Measurements from ENCODE around the gene ARHGEF19. TPM values are rescaled to one million over a fixed set of nuclear protein-coding genes. Genes with fewer than 3 reads are reported as not detected.

The ARHGEF19 gene
- total and polyA plus RNA-seq, 2 of the 13 experiments (the other 11 are each of a cell fraction or from before 2014, with no cell fraction given): 1.7 to 1.8 TPM

DNA sequence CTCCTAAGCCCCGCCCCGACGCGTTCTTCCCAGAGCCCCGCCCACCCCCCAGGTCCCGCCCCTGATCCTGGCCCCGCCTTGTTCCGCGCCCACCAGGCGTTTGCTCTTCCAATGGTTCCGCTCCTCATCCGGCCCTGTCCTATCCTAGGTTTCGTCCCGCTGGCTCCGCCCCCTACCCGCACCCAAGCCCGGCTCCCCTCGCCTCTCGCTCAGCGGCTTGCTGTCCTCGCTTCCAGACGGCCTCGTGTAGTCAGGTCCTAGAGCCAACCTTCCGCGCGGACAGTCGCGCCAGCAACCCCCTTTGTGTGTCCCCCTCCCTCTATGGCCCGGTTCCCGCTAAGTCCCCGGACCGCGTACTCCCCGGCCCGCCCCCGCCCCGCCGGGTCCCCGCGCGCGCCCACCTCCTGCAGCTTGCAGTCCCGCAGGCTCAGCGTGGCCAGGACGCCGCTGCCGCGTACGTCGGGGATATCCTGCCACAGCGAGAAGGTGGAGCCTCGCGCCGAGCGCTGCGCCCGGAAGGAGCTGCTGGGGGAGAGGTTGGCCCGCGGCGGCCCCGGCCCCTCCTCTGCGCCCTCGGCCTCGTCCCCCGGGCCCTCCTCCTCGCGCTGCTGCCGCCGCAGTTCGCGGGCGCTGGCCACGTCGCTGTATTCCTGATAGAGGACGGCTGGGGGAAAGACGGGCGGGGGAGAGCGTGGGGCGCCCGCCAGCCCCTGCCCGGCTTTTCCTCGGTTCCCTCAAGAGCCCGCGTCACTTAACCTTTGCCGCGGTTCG lies 5.7 kb downstream of the ARHGEF19 start (continued):
- TF ChIP-seq, protein P1, sequence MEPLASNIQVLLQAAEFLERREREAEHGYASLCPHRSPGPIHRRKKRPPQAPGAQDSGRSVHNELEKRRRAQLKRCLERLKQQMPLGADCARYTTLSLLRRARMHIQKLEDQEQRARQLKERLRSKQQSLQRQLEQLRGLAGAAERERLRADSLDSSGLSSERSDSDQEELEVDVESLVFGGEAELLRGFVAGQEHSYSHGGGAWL (CRISPR knock-in tag; IDR thresholded peaks at IDR 0.05): peak; percentile 25; the same call in 1 of the 2 replicates
- TF ChIP-seq ZNF746 (CRISPR knock-in tag; IDR thresholded peaks at IDR 0.05) (0 out of 2 replicates have a peak, but pooled peaks have one; percentile 66), PHF8 (CRISPR knock-in tag; IDR thresholded peaks at IDR 0.05) (peak; percentile 43; the same call in 1 of the 2 replicates), GLI4 (CRISPR knock-in tag; IDR thresholded peaks at IDR 0.05; ENCODE audit: borderline replicate concordance) (0 out of 2 replicates have a peak, but pooled peaks have one; percentile 44), ZNF761 (CRISPR knock-in tag; conservative IDR thresholded peaks at IDR 0.05) (no peak), BCL6 (CRISPR knock-in tag; IDR thresholded peaks at IDR 0.05) (no peak), HNRNPUL1 (IDR thresholded peaks at IDR 0.05; ENCODE audit: low read depth, low read length) (no peak), MTA3 (CRISPR knock-in tag; IDR thresholded peaks at IDR 0.05) (no peak), NCOA2 (CRISPR knock-in tag; IDR thresholded peaks at IDR 0.05) (no peak), POLR2AphosphoS5 (IDR thresholded peaks at IDR 0.05; ENCODE audit: low read depth, low read length) (peak; percentile 89), ARID2 (CRISPR knock-in tag; IDR thresholded peaks at IDR 0.05; ENCODE audit: borderline replicate concordance) (no peak), HNF4A (CRISPR knock-in tag; IDR thresholded peaks at IDR 0.05) (no peak), SOX5 (CRISPR knock-in tag; IDR thresholded peaks at IDR 0.05; ENCODE audit: borderline replicate concordance) (no peak), SMARCE1 (IDR thresholded peaks at IDR 0.05; ENCODE audit: borderline replicate concordance) (no peak), ZNF121 (CRISPR knock-in tag; IDR thresholded peaks at IDR 0.05) (peak; percentile 84; the same call in 1 of the 2 replicates), RXRA (CRISPR knock-in tag; IDR thresholded peaks at IDR 0.05) (no peak), ONECUT2 (CRISPR knock-in tag; IDR thresholded peaks at IDR 0.05) (no peak), HOXA3 (CRISPR knock-in tag; IDR thresholded peaks at IDR 0.05) (peak; percentile 67), MAFF (IDR thresholded peaks at IDR 0.05; ENCODE audit: low read depth, low read length) (no peak), DNMT1 (CRISPR knock-in tag; IDR thresholded peaks at IDR 0.05) (0 out of 2 replicates have a peak, but pooled peaks have one; percentile 61), NFATC3 (CRISPR knock-in tag; IDR thresholded peaks at IDR 0.05) (no peak)
- TF ChIP-seq, protein P2, sequence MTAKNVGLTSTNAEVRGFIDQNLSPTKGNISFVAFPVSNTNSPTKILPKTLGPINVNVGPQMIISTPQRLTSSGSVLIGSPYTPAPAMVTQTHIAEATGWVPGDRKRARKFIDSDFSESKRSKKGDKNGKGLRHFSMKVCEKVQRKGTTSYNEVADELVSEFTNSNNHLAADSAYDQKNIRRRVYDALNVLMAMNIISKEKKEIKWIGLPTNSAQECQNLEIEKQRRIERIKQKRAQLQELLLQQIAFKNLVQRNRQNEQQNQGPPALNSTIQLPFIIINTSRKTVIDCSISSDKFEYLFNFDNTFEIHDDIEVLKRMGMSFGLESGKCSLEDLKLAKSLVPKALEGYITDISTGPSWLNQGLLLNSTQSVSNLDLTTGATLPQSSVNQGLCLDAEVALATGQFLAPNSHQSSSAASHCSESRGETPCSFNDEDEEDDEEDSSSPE (CRISPR knock-in tag; IDR thresholded peaks at IDR 0.05): peak; percentile 27; the same call in 1 of the 2 replicates
- TF ChIP-seq, protein P3, sequence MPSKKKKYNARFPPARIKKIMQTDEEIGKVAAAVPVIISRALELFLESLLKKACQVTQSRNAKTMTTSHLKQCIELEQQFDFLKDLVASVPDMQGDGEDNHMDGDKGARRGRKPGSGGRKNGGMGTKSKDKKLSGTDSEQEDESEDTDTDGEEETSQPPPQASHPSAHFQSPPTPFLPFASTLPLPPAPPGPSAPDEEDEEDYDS (CRISPR knock-in tag; IDR thresholded peaks at IDR 0.05): peak; percentile 85
- TF ChIP-seq, protein P4, sequence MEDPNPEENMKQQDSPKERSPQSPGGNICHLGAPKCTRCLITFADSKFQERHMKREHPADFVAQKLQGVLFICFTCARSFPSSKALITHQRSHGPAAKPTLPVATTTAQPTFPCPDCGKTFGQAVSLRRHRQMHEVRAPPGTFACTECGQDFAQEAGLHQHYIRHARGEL (CRISPR knock-in tag; IDR thresholded peaks at IDR 0.05): no peak
- TF ChIP-seq, protein P5, sequence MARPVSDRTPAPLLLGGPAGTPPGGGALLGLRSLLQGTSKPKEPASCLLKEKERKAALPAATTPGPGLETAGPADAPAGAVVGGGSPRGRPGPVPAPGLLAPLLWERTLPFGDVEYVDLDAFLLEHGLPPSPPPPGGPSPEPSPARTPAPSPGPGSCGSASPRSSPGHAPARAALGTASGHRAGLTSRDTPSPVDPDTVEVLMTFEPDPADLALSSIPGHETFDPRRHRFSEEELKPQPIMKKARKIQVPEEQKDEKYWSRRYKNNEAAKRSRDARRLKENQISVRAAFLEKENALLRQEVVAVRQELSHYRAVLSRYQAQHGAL (CRISPR knock-in tag; IDR thresholded peaks at IDR 0.05; ENCODE audit: not compliant biosample characterization): no peak
- TF ChIP-seq, protein P6, sequence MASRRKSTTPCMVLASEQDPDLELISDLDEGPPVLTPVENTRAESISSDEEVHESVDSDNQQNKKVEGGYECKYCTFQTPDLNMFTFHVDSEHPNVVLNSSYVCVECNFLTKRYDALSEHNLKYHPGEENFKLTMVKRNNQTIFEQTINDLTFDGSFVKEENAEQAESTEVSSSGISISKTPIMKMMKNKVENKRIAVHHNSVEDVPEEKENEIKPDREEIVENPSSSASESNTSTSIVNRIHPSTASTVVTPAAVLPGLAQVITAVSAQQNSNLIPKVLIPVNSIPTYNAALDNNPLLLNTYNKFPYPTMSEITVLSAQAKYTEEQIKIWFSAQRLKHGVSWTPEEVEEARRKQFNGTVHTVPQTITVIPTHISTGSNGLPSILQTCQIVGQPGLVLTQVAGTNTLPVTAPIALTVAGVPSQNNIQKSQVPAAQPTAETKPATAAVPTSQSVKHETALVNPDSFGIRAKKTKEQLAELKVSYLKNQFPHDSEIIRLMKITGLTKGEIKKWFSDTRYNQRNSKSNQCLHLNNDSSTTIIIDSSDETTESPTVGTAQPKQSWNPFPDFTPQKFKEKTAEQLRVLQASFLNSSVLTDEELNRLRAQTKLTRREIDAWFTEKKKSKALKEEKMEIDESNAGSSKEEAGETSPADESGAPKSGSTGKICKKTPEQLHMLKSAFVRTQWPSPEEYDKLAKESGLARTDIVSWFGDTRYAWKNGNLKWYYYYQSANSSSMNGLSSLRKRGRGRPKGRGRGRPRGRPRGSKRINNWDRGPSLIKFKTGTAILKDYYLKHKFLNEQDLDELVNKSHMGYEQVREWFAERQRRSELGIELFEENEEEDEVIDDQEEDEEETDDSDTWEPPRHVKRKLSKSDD (CRISPR knock-in tag; IDR thresholded peaks at IDR 0.05; ENCODE audit: low read depth): 0 out of 2 replicates have a peak, but pooled peaks have one; percentile 50

Measured in HepG2 (cell line).